Parathyroid adenoma (tissue), 2 donors: ENCODE data around the gene EEF1AKMT4.

Source experiments
- H2AFZ ChIP-seq: fragments of 300-600 bp; sonication (generic); one replicate; pipeline ENCODE4 v1.7.0; 2017; ENCODE audit warnings: antibody characterized with exemption, mild to moderate bottlenecking
- H3K27ac ChIP-seq: fragments of 300-600 bp; sonication (generic); one replicate; pipeline ENCODE4 v1.7.0; 2017
- H3K27me3 ChIP-seq: fragments of 300-600 bp; sonication (generic); one replicate; pipeline ENCODE4 v1.7.0; 2017; ENCODE audit warnings: low read length; ENCODE audit not compliant: control insufficient read depth, insufficient read depth
- H3K36me3 ChIP-seq: fragments of 300-600 bp; sonication (generic); one replicate; pipeline ENCODE4 v1.7.0; 2017; ENCODE audit warnings: low read length; ENCODE audit not compliant: control insufficient read depth, insufficient read depth
- H3K4me1 ChIP-seq: fragments of 300-600 bp; sonication (generic); one replicate; pipeline ENCODE4 v1.7.0; 2017; ENCODE audit warnings: control low read depth
- H3K4me2 ChIP-seq: fragments of 300-600 bp; sonication (generic); one replicate; pipeline ENCODE4 v1.7.0; 2017; ENCODE audit warnings: low read length
- H3K4me3 ChIP-seq: fragments of 300-600 bp; sonication (generic); one replicate; pipeline ENCODE4 v1.7.0; 2017; ENCODE audit warnings: low read depth, low read length
- H3K79me2 ChIP-seq: fragments of 300-600 bp; sonication (generic); one replicate; pipeline ENCODE4 v1.7.0; 2017; ENCODE audit warnings: control low read depth
- H3K9ac ChIP-seq: fragments of 300-600 bp; sonication (generic); one replicate; pipeline ENCODE4 v1.7.0; 2017; ENCODE audit warnings: mild to moderate bottlenecking
- H3K9me3 ChIP-seq: fragments of 300-600 bp; sonication (generic); one replicate; pipeline ENCODE4 v1.7.0; 2017; ENCODE audit warnings: low read length; ENCODE audit not compliant: control insufficient read depth
- CTCF ChIP-seq: fragments of 300-600 bp; sonication (generic); IDR thresholded peaks from one replicate; pipeline ENCODE4 v1.7.0; 2017; ENCODE audit warnings: antibody characterized with exemption, mild to moderate bottlenecking
- donor health status: primary hyperparathyroidism.

EEF1AKMT4 gene

GRCh38 chr3:184283681-184284080 lies 34.2 kb downstream of the EEF1AKMT4 start:
- H3K79me2 ChIP-seq = no peaks in the 10 kb centered on the region
- no peaks in the 10 kb centered on the region for H3K9me3 ChIP-seq
- no peak overlapping the region for H3K9ac ChIP-seq
- H3K4me2 ChIP-seq = no peak overlapping the region
- no peaks in the 10 kb centered on the region for H3K36me3 ChIP-seq
- H3K27ac ChIP-seq = no peak overlapping the region
- peaks cover 3% of the 10 kb centered on the region for H3K4me1 ChIP-seq
- H2AFZ ChIP-seq = no peak overlapping the region
- H3K4me3 ChIP-seq = no peak overlapping the region
- TF ChIP-seq CTCF = no peak
- H3K27me3 ChIP-seq = no peaks in the 10 kb centered on the region

DNA sequence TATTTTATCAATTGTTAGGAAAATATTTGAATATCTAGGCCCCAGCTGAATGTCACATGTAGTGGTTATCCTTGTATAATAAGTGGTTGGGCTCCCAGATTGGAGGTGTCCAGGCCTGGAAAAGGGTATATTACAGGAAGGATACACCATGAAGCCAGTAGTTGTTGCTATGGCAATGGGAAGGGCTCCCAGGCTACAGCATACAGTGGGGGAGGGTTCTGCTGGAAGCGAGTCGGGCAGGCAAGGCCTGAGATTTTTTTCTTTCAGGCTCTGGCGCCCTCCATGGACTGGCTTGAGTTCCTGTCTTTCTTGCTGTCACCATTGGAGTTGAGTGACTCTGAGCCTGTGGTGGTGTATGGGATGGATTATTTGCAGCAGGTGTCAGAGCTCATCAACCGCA lies 35.2 kb downstream of the EEF1AKMT4 start:
- peak; percentile 50 for TF ChIP-seq CTCF
- no peaks in the 10 kb centered on the region for H3K27me3 ChIP-seq
- no peak overlapping the region for H3K9ac ChIP-seq
- no peaks in the 10 kb centered on the region for H3K36me3 ChIP-seq
- no peaks in the 10 kb centered on the region for H3K9me3 ChIP-seq
- H3K79me2 ChIP-seq = no peaks in the 10 kb centered on the region
- no peak overlapping the region for H3K27ac ChIP-seq
- H2AFZ ChIP-seq = peak overlapping the region; percentile 8
- H3K4me3 ChIP-seq = no peak overlapping the region
- H3K4me1 ChIP-seq = peaks cover 3% of the 10 kb centered on the region
- H3K4me2 ChIP-seq = no peak overlapping the region

DNA sequence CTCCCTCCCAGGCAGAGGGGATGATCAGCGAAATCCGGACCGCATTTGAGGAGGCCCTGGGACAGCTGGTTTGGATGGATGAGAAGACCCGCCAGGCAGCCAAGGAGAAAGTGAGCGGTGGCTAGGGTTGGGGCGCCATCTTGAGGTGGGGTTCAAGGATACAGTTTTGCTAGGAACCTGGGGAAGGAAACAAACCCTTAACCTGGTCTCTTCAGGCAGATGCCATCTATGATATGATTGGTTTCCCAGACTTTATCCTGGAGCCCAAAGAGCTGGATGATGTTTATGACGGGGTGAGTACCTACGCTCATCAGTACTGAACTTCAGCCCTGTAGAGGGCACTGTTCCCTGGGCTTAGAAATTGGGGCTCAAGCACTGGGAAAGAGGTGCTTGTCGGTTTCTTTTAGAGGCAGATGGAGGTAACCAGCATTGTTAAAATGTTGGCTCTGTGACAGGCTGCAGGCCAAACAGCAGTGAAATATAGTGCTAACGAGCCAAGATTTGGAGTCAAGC lies 40.0 kb downstream of the EEF1AKMT4 start:
- no peaks in the 10 kb centered on the region for H3K27me3 ChIP-seq
- no peak overlapping the region for H2AFZ ChIP-seq
- peak; percentile 69 for TF ChIP-seq CTCF
- no peak overlapping the region for H3K4me2 ChIP-seq
- no peak overlapping the region for H3K4me3 ChIP-seq
- H3K27ac ChIP-seq = no peak overlapping the region
- no peaks in the 10 kb centered on the region for H3K36me3 ChIP-seq
- H3K9me3 ChIP-seq = no peaks in the 10 kb centered on the region
- peaks cover 2% of the 10 kb centered on the region for H3K4me1 ChIP-seq
- no peak overlapping the region for H3K9ac ChIP-seq
- no peaks in the 10 kb centered on the region for H3K79me2 ChIP-seq

GRCh38 chr3:184290331-184290730 lies 40.9 kb downstream of the EEF1AKMT4 start:
- Histone ChIP-seq H3K4me2 (no peak overlapping the region), H3K4me1 (no peaks in the 10 kb centered on the region), H3K9me3 (no peaks in the 10 kb centered on the region), H3K36me3 (no peaks in the 10 kb centered on the region), H3K27me3 (no peaks in the 10 kb centered on the region), H3K79me2 (no peaks in the 10 kb centered on the region), H3K4me3 (no peak overlapping the region), H3K9ac (no peak overlapping the region), H3K27ac (no peak overlapping the region), H2AFZ (no peak overlapping the region)
- TF ChIP-seq CTCF = no peak

DNA sequence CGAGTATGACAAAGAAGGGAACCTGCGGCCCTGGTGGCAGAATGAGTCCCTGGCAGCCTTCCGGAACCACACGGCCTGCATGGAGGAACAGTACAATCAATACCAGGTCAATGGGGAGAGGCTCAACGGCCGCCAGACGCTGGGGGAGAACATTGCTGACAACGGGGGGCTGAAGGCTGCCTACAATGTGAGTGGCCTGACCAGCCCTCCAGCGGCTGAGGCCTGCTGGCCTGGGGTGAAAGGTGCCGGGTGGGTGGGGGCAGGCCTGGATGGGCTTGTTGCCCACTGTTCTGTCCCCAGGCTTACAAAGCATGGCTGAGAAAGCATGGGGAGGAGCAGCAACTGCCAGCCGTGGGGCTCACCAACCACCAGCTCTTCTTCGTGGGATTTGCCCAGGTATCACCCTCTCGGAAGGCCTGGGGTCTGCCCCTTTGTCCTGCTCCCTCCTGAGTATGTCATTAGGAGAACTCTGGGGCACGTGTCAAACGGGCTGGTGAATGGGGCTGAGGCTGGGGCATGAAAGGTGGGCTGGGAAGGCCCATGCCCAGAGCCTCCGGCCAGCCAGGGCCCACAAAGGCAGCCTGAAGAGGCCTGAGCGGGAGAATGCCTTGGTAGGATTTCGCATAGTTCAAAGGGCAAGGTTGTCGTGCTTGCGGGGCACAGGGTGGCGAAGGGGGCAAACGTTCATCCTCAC lies 41.7 kb downstream of the EEF1AKMT4 start:
- H3K36me3 ChIP-seq = no peaks in the 10 kb centered on the region
- no peaks in the 10 kb centered on the region for H3K4me1 ChIP-seq
- H3K9me3 ChIP-seq = no peaks in the 10 kb centered on the region

More for the DNA sequence above, 41.7 kb downstream of the EEF1AKMT4 start:
- no peak overlapping the region for H3K4me3 ChIP-seq
- no peak overlapping the region for H3K27ac ChIP-seq
- no peak overlapping the region for H3K9ac ChIP-seq
- no peaks in the 10 kb centered on the region for H3K27me3 ChIP-seq
- no peak overlapping the region for H3K4me2 ChIP-seq
- H2AFZ ChIP-seq = no peak overlapping the region
- no peak for TF ChIP-seq CTCF
- no peaks in the 10 kb centered on the region for H3K79me2 ChIP-seq
